ENCODE measurements around the gene SCEL.

Gene SCEL

DNA sequence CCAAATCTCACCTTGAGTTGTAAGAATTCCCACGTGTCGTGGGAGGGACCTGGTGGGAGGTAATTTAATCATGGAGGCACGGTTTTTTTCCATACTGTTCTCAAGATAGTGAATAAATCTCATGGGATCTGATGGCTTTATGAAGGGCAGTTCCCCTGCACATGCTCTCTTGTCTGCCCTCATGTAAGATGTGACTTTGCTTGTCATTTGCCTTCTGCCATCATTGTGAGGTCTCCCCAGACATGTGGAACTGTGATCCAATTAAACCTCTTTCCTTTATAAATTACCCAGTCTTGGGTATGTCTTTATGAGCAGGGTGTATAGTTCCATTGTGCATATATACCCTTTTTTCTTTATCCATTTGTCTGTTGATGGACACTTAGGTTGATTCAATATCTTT is 13.1 kb downstream of the SCEL start:
- Histone ChIP-seq H3K79me2 (ENCODE audit: low read length) (no peaks in the 10 kb centered on the region), H3K36me3 (replicated peaks; ENCODE audit: insufficient read depth, low read length) (no peaks in the 10 kb centered on the region), H3K4me3 (ENCODE audit: low read length) (no peak overlapping the region), H3K9ac (ENCODE audit: low read length) (no peak overlapping the region), H3K4me2 (ENCODE audit: low read depth, low read length) (no peak overlapping the region), H3F3A (ENCODE audit: insufficient read depth, low read length) (0 out of 2 replicates have a peak, but pooled peaks cover 3% of the 10 kb centered on the region), H3K9me2 (replicated peaks; ENCODE audit: insufficient read depth, low read length) (no peaks in the 10 kb centered on the region), H3K9me3 (replicated peaks; ENCODE audit: insufficient read depth, low read length) (no peaks in the 10 kb centered on the region), H3K27me3 (replicated peaks; ENCODE audit: insufficient read depth, low read length) (no peaks in the 10 kb centered on the region), H3K27ac (ENCODE audit: low read length) (no peak overlapping the region), H3K4me1 (ENCODE audit: low read length) (peaks cover 7% of the 10 kb centered on the region), H2AFZ (ENCODE audit: low read length) (no peak overlapping the region), H4K20me1 (ENCODE audit: insufficient read depth, low read length) (no peaks in the 10 kb centered on the region)
- TF ChIP-seq EZH2 (optimal IDR thresholded peaks at IDR 0.05; ENCODE audit: low read depth, low read length) (no peak), EZH2phosphoT487 (IDR thresholded peaks at IDR 0.05; ENCODE audit: low read length) (no peak)
- TF ChIP-seq, protein P1, sequence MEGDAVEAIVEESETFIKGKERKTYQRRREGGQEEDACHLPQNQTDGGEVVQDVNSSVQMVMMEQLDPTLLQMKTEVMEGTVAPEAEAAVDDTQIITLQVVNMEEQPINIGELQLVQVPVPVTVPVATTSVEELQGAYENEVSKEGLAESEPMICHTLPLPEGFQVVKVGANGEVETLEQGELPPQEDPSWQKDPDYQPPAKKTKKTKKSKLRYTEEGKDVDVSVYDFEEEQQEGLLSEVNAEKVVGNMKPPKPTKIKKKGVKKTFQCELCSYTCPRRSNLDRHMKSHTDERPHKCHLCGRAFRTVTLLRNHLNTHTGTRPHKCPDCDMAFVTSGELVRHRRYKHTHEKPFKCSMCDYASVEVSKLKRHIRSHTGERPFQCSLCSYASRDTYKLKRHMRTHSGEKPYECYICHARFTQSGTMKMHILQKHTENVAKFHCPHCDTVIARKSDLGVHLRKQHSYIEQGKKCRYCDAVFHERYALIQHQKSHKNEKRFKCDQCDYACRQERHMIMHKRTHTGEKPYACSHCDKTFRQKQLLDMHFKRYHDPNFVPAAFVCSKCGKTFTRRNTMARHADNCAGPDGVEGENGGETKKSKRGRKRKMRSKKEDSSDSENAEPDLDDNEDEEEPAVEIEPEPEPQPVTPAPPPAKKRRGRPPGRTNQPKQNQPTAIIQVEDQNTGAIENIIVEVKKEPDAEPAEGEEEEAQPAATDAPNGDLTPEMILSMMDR (IDR thresholded peaks at IDR 0.05; ENCODE audit: low read length): no peak
- DNase-seq: no peak

DNA sequence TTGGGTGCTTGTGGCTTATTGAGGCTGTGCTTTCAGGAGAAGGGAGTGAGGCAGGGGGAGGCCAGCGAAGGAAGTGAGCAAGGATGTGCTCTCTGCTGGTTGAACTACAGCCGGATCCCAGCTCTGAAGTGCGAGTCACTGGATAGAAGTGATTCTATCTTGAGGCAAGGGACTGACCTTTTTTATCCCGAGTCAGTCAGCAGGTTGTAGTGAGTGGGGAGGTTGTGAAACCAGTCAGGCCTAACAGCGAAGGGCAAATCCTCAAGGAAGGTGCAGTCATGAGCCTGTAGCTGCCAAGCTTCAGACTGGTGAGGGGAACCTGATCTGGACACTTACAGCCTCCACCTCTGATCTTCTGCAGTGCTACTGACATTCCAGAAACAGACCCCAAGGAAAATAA is 18.6 kb downstream of the SCEL start:
- Histone ChIP-seq H2AFZ (ENCODE audit: low read length) (no peak overlapping the region), H3K9me2 (replicated peaks; ENCODE audit: insufficient read depth, low read length) (no peaks in the 10 kb centered on the region), H3K4me1 (ENCODE audit: low read length) (no peaks in the 10 kb centered on the region), H3K27me3 (replicated peaks; ENCODE audit: insufficient read depth, low read length) (no peaks in the 10 kb centered on the region), H3K9ac (ENCODE audit: low read length) (no peak overlapping the region), H3K79me2 (ENCODE audit: low read length) (no peaks in the 10 kb centered on the region), H4K20me1 (ENCODE audit: insufficient read depth, low read length) (no peaks in the 10 kb centered on the region), H3K4me3 (ENCODE audit: low read length) (no peak overlapping the region), H3K27ac (ENCODE audit: low read length) (no peak overlapping the region), H3F3A (ENCODE audit: insufficient read depth, low read length) (no peaks in the 10 kb centered on the region), H3K9me3 (replicated peaks; ENCODE audit: insufficient read depth, low read length) (no peaks in the 10 kb centered on the region), H3K4me2 (ENCODE audit: low read depth, low read length) (no peak overlapping the region), H3K36me3 (replicated peaks; ENCODE audit: insufficient read depth, low read length) (no peaks in the 10 kb centered on the region)
- TF ChIP-seq EZH2 (optimal IDR thresholded peaks at IDR 0.05; ENCODE audit: low read depth, low read length) (no peak), EZH2phosphoT487 (IDR thresholded peaks at IDR 0.05; ENCODE audit: low read length) (no peak)
- TF ChIP-seq, protein P1 (IDR thresholded peaks at IDR 0.05; ENCODE audit: low read length): no peak
- no peak for DNase-seq

DNA sequence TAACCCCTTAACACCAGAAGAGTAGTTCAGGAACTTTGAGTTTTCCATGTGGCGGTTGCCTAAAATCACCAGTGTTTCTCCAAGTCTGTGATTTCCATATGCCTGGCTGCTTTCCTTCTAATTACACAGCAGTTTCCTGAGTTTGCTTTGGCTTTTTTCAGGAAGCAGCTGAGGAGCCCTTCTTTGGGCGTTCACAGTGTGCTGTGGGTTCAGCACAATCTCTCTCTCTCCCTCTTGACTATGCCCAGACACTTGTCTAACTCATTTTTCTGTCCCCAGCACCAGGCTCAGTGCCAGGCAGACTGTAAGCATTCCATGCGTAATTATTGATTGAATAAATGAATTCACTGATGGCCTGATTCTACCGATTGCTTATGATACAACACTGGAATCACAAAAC is 19.7 kb downstream of the SCEL start:
- Histone ChIP-seq H3K27me3 (replicated peaks; ENCODE audit: insufficient read depth, low read length) (no peaks in the 10 kb centered on the region), H3K9ac (ENCODE audit: low read length) (no peak overlapping the region), H3K4me2 (ENCODE audit: low read depth, low read length) (no peak overlapping the region), H3K9me3 (replicated peaks; ENCODE audit: insufficient read depth, low read length) (no peaks in the 10 kb centered on the region), H3K79me2 (ENCODE audit: low read length) (no peaks in the 10 kb centered on the region), H3F3A (ENCODE audit: insufficient read depth, low read length) (no peaks in the 10 kb centered on the region), H2AFZ (ENCODE audit: low read length) (no peak overlapping the region), H3K4me1 (ENCODE audit: low read length) (no peaks in the 10 kb centered on the region), H4K20me1 (ENCODE audit: insufficient read depth, low read length) (no peaks in the 10 kb centered on the region), H3K36me3 (replicated peaks; ENCODE audit: insufficient read depth, low read length) (no peaks in the 10 kb centered on the region), H3K4me3 (ENCODE audit: low read length) (no peak overlapping the region), H3K27ac (ENCODE audit: low read length) (no peak overlapping the region), H3K9me2 (replicated peaks; ENCODE audit: insufficient read depth, low read length) (no peaks in the 10 kb centered on the region)
- no peak for TF ChIP-seq EZH2phosphoT487 (IDR thresholded peaks at IDR 0.05; ENCODE audit: low read length)
- TF ChIP-seq EZH2 (optimal IDR thresholded peaks at IDR 0.05; ENCODE audit: low read depth, low read length): no peak
- TF ChIP-seq, protein P1 (IDR thresholded peaks at IDR 0.05; ENCODE audit: low read length): no peak
- DNase-seq: no peak

All from MM.1S (cell line).